ENCODE measurements around the gene TLR5.
"Not testable (repeated sequence)": the region's sequence is repeated elsewhere in the genome, so short reads cannot be mapped to it uniquely, and the experiment has no call there.

TLR5 gene

GRCh38 chr1:223142795-223143536, at the start of gene TLR5:
TSS of gene TLR5 (minus strand) at chr1:223143248. CDS start at chr1:223113031, 30,217 bp downstream.
- FAIRE-seq (no peak), DNase-seq (ENCODE audit: low spot score) (peak; percentile 66)

DNA sequence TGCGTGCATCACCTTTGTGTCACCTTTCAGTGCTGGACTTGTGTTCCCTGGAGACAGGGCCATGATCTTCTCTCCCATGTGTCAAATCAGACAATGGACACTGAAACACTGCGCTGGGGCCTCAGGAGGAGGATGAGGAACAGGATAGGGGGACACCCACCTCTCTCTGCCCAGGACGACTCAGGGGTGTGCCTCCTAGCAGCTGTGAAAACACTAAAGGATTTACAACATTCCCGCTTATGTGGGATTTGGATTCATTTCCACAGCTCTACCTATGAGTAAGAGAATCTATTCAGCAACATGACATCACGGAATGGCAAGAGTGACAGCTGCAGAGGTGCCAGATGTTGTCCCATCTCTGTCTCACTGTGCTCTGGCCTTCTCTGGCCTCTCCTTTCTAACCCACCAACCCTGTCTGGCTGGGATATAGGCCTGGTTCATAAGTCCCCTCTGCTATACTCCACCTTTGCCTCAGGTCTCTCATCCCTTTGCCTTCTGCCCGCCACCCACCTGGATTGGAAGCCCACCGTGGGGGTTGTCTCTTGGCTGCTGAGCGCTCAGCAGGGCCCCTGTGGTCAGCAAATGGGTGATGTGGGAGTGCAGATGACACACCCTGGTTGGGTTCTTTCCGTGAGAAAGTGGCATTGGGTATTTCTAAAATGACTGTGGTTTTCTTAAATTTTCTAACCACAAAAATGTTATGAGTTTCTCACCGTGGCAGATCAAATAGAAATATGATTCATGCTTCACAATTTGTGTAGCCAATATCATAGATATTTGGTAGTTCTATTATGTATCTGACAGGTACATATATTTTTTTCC, 47.1 kb upstream of the TLR5 start:
- FAIRE-seq (no peak), DNase-seq (ENCODE audit: low spot score) (peak; percentile 88)

DNA sequence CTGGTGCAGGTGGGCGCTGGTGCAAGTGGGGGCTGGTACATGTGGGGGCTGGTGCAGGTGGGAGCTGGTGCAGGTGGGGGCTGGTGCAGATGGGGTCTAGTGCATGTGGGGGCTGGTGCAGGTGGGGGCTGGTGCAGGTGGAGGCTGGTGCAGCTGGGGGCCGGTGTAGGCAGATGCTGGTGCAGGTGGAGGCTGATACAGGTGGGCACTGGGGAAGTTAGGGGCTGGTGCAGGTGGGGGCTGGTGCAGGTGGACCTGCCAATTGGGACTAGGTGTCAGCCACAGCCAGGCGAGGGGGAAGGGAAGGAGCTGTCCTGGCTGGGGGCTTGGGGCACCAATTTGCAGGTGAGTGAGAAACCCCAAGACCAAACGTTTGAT, 46.5 kb upstream of the TLR5 start:
- FAIRE-seq (no peak), DNase-seq (ENCODE audit: low spot score) (no peak)

DNA sequence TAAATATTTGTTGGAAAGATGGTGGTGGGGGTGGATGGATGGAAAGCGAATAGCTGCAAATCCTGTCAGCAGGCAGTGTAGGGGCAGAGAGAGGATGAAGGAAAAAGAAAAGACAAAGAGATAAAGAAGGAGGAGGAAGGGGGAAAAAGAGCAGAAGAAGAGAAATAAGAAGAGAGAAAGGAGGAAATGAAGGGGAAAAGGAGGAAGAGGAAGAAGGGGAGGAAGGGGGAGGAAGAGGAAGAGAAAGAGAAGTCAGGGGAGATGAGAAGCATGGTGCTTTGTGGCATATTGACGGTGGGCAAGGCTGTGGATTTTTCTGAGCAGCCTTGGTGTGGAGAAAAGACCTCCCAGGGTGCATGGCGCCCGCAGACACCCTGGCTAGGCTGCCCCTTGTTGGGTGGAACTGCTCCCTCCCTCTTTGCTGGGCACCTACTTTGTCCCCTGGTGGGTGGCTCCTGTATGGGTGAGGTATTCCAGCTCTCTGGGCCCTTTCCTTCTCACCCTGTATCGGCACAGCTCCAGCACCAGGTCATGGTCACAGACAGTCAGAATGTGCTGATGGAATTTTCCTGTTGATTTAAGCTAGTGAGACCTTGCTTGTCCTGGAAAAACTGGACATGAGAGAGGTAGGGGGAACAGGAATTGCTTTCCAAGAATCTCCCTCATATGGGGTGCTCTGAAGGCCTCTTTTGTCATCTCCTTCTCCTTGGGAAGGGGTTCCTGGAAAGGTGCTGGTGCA, 45.7 kb upstream of the TLR5 start:
- DNase-seq (ENCODE audit: low spot score): peak; percentile 16
- FAIRE-seq: no peak

- no peak for FAIRE-seq
- no peak for DNase-seq (ENCODE audit: low spot score)
These were observed 43.8 kb upstream of the TLR5 start for GRCh38 chr1:223186800-223187199.

DNA sequence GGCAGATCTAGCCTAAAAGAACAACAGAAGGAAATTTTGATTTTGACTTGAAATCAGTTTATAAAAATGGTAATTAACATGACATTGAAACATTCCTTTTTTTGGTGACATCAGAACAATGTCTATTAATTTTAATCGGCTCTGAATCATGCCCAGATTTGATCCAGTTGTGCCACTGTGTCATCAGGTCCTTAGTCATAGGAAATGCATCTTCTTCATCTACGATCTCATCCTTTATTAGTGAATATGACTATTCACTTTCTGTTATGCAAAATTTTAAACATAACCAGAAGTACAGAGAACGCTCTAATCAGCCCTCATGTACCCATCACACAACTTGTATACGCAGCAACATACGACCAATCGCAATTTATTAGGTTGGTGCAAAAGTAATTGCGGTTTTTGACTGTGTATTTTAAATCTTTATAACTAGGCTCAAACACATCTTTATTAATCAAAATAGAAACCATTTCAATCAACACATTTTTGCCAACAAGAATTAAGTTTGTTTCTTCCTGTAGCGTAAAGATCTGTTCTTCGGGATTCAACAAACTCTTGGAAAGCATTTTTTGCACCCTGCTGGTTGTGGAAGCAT, 40.3 kb upstream of the TLR5 start:
- no peak for DNase-seq (ENCODE audit: low spot score)
- no peak for FAIRE-seq

DNA sequence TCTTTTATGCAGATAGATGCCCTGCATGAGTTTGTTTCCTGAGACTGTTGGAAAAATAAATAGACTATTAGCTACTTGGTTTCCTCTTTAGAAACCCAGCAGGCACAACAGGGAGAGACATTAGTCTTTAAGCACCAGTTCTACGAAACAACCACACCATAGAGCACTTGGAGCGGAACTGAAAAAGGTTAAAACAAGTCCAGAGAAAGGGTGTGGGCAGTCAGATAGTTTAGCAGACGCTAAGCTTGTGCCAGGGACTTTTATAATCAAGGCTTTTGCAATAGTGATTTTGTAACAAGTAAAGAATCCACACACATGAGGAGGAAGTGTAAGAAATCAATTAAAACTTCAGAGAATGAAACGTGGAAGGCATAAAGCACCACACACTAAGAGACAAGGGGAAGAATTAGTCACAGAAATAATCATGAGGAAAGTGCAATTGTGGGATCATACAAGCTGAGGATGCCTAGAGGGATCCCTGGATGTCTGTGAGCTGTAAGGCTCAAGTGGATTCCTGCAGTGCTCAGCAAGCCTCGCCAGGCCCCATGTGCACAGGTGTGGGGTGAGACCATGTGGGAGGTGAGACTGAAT, 37.8 kb upstream of the TLR5 start:
- FAIRE-seq: no peak

DNA sequence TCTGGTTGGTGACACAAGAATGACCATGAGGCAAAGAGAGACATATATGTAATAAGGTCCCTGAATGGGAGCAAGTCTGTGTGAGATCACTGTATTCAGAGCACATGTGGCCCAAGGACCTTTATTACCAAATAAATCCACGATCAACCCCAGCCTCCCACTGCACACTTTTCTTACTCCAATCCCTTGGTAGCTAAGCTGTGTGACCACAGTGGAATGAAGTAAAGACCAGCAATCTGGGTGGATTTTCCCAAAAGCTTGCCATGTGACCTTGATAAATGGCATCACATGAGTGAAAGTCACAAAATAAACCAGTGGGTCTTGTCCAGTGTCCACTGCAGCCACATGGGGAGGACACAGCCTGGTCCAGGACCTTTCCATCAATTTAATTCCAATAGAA, 36.7 kb upstream of the TLR5 start:
- DNase-seq (ENCODE audit: low spot score) (no peak), FAIRE-seq (no peak)

More for the DNA sequence above, 37.8 kb upstream of the TLR5 start:
- DNase-seq (ENCODE audit: low spot score): no peak

DNA sequence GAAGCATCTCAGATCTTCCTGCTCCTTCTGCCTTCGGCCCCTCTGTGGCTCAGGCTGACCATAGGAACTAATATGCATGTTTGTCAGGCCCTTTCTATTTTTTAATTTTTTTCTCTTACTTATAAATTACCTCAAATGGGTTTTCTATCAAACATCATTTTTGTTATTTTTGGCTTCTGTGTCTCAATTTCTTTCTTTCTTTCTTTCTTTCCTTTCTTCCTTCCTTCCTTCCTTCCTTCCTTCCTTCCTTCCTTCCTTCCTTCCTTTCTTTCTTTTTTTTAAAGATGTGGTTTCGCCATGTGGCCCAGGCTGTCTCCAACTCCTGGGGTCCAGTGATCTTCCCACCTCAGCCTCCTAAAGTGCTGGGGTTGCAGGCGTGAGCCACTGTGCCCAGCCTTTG, 36.2 kb upstream of the TLR5 start:
- DNase-seq (ENCODE audit: low spot score) (no peak), FAIRE-seq (no peak)

DNA sequence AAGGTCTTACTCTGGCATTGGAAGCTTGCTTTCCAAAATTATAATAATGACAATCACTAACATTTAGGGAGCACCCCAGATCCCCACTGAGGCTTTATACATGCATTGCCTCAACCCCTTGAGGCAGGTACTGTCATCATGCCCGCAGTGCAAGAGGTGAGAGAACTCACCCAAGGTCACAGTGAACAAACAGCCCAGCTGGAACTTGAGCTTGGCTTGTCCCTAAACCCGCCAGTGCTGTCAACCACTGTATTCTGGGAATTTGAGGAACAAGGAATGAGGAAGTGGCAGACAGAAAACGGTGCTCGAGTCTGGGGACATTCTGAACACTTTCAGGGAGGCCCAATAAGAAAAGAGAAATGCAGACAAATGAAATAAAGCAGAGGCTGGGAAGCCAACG, 34.6 kb upstream of the TLR5 start:
- FAIRE-seq (no peak), DNase-seq (ENCODE audit: low spot score) (no peak)

- no peak for DNase-seq (ENCODE audit: low spot score)
- FAIRE-seq: no peak
These were observed 33.4 kb upstream of the TLR5 start for GRCh38 chr1:223176437-223176836.

GRCh38 chr1:223175633-223176032, 32.6 kb upstream of the TLR5 start:
- FAIRE-seq: no peak
- no peak for DNase-seq (ENCODE audit: low spot score)

DNA sequence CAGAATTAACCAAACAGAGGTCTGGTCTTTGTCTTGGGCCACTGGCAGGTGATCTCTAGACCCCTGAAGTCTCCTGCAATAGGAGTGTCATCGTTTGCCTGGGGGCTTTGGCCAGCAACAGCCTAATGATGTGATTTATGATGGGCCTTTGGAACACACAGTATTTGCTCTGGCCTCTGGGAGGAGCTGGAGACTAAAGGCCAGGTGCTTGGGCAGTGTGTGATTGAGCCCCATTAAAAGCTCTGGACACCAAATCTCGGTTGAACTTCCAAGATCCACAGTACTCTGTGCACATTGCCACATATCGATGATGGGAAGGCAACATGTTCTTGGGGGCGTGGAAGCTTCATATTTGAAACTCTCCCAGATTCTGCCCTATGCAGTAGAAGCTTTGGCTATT, 32.0 kb upstream of the TLR5 start:
- DNase-seq (ENCODE audit: low spot score): no peak
- no peak for FAIRE-seq

- FAIRE-seq; DNase-seq (ENCODE audit: low spot score): not testable (repeated sequence)
These were observed 26.4 kb upstream of the TLR5 start for GRCh38 chr1:223169458-223169857.

DNA sequence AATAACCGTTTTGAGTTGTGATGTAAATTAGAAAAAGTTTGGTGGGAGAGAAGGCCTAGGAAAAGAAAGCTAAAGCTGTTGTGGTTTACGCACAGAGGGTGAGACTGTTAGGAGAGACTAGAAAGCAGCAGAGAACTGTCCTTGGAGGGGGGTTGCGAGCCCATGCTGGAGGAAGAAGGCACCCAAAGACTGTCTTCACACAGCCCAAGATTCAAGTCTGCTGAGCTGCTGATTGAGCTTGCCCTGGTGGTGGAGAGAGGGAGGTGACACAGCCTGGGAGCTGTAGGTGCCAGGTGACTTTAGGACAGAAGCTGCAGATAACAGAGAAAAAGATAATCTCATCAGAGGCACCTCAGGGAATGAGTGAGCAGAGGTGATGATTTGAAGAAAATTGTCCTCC, 18.3 kb upstream of the TLR5 start:
- FAIRE-seq (no peak), DNase-seq (ENCODE audit: low spot score) (no peak)

GRCh38 chr1:223156343-223156742, 13.3 kb upstream of the TLR5 start:
- DNase-seq (ENCODE audit: low spot score) (no peak), FAIRE-seq (no peak)

DNA sequence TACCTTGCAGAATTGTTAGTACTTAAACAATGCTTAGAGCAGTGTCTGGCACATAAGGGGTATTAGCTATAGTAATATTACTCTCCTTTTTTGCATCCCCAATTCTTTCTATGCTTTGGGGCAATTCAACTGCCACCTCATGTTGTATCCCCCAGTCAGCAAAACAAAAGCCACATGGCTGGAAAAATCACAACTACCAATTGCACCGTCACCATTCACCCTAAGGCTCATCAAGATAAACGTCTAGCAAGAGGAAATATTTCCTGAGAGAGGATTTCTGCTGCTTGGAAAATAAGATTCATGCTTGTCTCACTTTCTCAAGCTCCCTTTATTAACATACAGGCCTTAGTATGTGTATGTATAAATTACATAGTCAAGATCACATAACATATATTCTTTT, 12.1 kb upstream of the TLR5 start:
- FAIRE-seq: no peak
- DNase-seq (ENCODE audit: low spot score): no peak

- DNase-seq (ENCODE audit: low spot score) (peak; percentile 41), FAIRE-seq (no peak)
These were observed 10.4 kb upstream of the TLR5 start for GRCh38 chr1:223153177-223154119.

GRCh38 chr1:223152399-223152798, 9.4 kb upstream of the TLR5 start:
- no peak for DNase-seq (ENCODE audit: low spot score)
- no peak for FAIRE-seq

GRCh38 chr1:223150443-223150842, 7.4 kb upstream of the TLR5 start:
- no peak for DNase-seq (ENCODE audit: low spot score)
- no peak for FAIRE-seq

Data from urothelium cell line (cell line).